Left colon (tissue), 2 donors: Measurements from ENCODE around the gene DAPK2. TPM values are rescaled to one million over a fixed set of nuclear protein-coding genes. Genes with fewer than 3 reads are reported as not detected.

Source experiments
- ATAC-seq: fragments of 200-7000 bp; cut with Tn5 transposase; one replicate; pipeline ENCODE4 v1.9.1; 2020; ENCODE audit warnings: mild to moderate bottlenecking, moderate library complexity
- DNase-seq, 2 donors: peaks; one replicate each; pipeline ENCODE4 v3.0.0-alpha.2; 2020
- intact Hi-C, 2 donors: fragments of 100-400 bp; cut with DNase I in 1 of 2; cut with micrococcal nuclease in 1 of 2; formaldehyde crosslinking; loops; one replicate each; pipeline versions ENCODE4 v1.11.2 to v1.14.0; 2022; cut with DNase I, micrococcal nuclease
- total RNA-seq, 2 donors: library from RNA; stranded (reverse); fragmentation: NEBNext Ultra II Directional; extraction: Animal tissue kit (Norgen Biotek cat#: 25700); gene quantifications; one replicate each; pipeline ENCODE4 v1.2.1, GENCODE V29; 2021
- donor health status: DM: no; HTN: no; CAD: no.
- donor health status: DM: yes; HTN: yes; CAD: no.

The DAPK2 gene
- total RNA-seq, 2 donors from 2014 or later = 48.8 to 58.3 TPM

- DNase-seq (no peak), ATAC-seq (no peak)
- intact Hi-C loops = no loop called here
Measured at GRCh38 chr15:63985221-63986184, 60.8 kb downstream of the DAPK2 start.

GRCh38 chr15:63984331-63984730 lies 62.0 kb downstream of the DAPK2 start:
- intact Hi-C loops = no loop called here
- no peak for DNase-seq
- no peak for ATAC-seq

- intact Hi-C loops = no loop called here
- no peak for ATAC-seq
- no peak for DNase-seq
Measured at GRCh38 chr15:63983061-63983711, 63.1 kb downstream of the DAPK2 start.

GRCh38 chr15:63982381-63982854 lies 63.9 kb downstream of the DAPK2 start:
- DNase-seq = no peak
- no peak for ATAC-seq
- intact Hi-C loops = no loop called here

- DNase-seq (no peak), ATAC-seq (no peak)
- intact Hi-C loops = no loop called here
Measured at GRCh38 chr15:63981596-63982320, 64.5 kb downstream of the DAPK2 start.

GRCh38 chr15:63979262-63979793 lies 67.0 kb downstream of the DAPK2 start:
- ATAC-seq (no peak), DNase-seq (no peak)
- intact Hi-C loops = no loop called here

GRCh38 chr15:63978511-63979261 lies 67.6 kb downstream of the DAPK2 start:
- intact Hi-C loops = no loop called here
- ATAC-seq (peak; percentile 80), DNase-seq (no peak)

GRCh38 chr15:63977119-63977518 lies 69.2 kb downstream of the DAPK2 start:
- intact Hi-C loops = no loop called here
- DNase-seq (no peak), ATAC-seq (peak; percentile 76)

- intact Hi-C loops = no loop called here
- DNase-seq (no peak), ATAC-seq (no peak)
Measured at GRCh38 chr15:63974021-63974420, 72.3 kb downstream of the DAPK2 start.

- ATAC-seq = no peak
- intact Hi-C loops = no loop called here
- DNase-seq = no peak
Measured at GRCh38 chr15:63973212-63974009, 72.9 kb downstream of the DAPK2 start.

GRCh38 chr15:63972801-63973200 lies 73.5 kb downstream of the DAPK2 start:
- ATAC-seq = no peak
- DNase-seq = no peak
- intact Hi-C loops = no loop called here

GRCh38 chr15:63971904-63972303 lies 74.4 kb downstream of the DAPK2 start:
- no peak for DNase-seq
- ATAC-seq = no peak
- intact Hi-C loops = no loop called here

- no peak for ATAC-seq
- DNase-seq = peak in 1 of 2 donors; percentile 51
- intact Hi-C loops = no loop called here
Measured at GRCh38 chr15:63971427-63971805, 74.9 kb downstream of the DAPK2 start.

GRCh38 chr15:63970621-63971426 lies 75.5 kb downstream of the DAPK2 start:
- no peak for ATAC-seq
- DNase-seq = no peak
- intact Hi-C loops = no loop called here

- intact Hi-C loops = no loop called here
- DNase-seq (peak; percentile 77 to 89), ATAC-seq (peak; percentile 83)
Measured at GRCh38 chr15:63969652-63970421, 76.4 kb downstream of the DAPK2 start.

- peak; percentile 50 to 70 for DNase-seq
- intact Hi-C loops = no loop called here
- ATAC-seq = peak; percentile 72
Measured at GRCh38 chr15:63968700-63969099, 77.6 kb downstream of the DAPK2 start.
